Measurements from ENCODE around the gene LILRB5.
"Not testable (repeated sequence)": the region's sequence is repeated elsewhere in the genome, so short reads cannot be mapped to it uniquely, and the experiment has no call there.

Gene LILRB5

DNA sequence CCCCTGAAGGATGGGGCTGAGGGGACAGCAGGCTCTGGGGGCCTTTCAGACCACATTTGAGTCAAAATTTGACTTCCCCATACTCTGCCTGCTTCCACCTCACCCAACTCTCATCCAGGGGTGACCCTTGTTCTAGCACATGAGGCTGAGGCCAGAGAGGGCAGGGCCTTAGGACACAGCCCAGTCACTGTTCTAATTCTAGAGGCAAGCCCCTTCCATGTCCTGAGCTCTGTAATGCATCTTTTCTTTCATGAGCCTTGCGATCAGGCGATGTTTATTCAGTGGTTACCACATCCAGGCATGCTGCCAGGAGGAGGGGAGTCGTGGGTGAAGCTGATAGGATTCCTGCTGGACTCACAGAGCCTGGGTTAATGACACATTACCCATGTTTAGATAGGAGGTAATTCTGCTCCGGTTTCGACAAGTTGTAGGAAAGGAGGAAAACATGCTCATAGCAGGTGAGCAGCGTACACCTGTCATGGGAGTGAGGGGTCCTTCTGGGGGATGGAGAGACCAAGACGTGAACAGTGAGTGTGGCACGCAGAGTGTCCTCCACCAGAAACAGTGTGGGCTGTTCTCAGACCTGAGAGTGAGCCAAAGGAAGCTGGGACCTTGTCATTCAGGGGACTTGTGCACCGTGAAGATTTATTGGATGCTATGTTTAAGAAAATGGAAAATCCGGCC is 47.1 kb downstream of the LILRB5 start:
- H3K4me3 ChIP-seq (ENCODE audit: low read depth, low read length): no peak overlapping the region
- H2AFZ ChIP-seq (ENCODE audit: low read length, unreplicated experiment): no peak overlapping the region
- no peaks in the 10 kb centered on the region for H3K27me3 ChIP-seq (ENCODE audit: insufficient read depth, low read length)
- H3K4me1 ChIP-seq (ENCODE audit: control insufficient read depth, insufficient read depth, low read length, unreplicated experiment): peaks cover 31% of the 10 kb centered on the region
- H3K36me3 ChIP-seq (ENCODE audit: insufficient read depth, low read length): peaks cover 10% of the 10 kb centered on the region
- H3K27ac ChIP-seq (ENCODE audit: low read depth, low read length): peak overlapping the region; percentile 84
- H3K79me2 ChIP-seq (ENCODE audit: control insufficient read depth, insufficient read depth, low read length, unreplicated experiment): peaks cover 22% of the 10 kb centered on the region

DNA sequence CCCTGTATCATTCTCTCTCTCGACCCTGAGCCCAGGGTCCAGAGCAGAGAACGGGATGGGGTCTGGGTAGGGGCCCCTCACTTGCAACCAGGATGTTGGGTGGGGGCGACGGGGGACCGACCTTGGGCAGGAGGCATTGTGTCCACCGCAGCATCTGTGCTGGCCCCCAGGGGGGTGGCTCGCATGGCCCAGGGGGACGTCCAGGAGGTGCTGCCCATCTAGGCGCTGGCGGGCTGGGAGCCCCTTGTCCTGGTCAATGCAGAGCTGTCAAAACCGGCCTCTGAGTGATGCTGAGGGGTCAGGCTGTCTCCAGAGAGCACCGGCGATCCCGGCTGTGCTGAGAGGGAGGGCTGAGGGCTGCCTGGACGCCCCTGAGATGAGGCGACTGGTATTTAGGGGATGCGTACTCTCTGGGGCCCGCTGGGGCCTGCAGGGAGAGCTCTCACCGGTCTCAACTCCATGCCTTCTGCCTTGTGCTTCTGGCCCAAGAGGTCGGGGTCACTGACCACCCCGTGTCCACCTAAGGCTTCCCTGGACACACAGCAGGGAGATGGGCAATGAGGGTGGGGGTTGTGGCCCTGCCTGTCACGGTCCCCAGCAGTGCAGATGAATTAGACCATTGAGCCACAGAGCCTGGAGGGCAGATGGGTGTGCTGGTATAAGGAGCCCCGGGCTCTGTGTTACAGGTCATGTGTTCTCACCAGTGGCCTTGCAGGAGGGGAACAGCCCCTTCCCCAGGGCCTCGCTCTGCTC is 47.8 kb downstream of the LILRB5 start:
- peaks cover 17% of the 10 kb centered on the region for H3K36me3 ChIP-seq (ENCODE audit: insufficient read depth, low read length)
- H3K27me3 ChIP-seq (ENCODE audit: insufficient read depth, low read length): no peaks in the 10 kb centered on the region
- H3K4me1 ChIP-seq (ENCODE audit: control insufficient read depth, insufficient read depth, low read length, unreplicated experiment): peaks cover 36% of the 10 kb centered on the region
- peak overlapping the region; percentile 84 for H3K27ac ChIP-seq (ENCODE audit: low read depth, low read length)
- H3K4me3 ChIP-seq (ENCODE audit: low read depth, low read length): no peak overlapping the region
- H3K79me2 ChIP-seq (ENCODE audit: control insufficient read depth, insufficient read depth, low read length, unreplicated experiment): peaks cover 29% of the 10 kb centered on the region
- H2AFZ ChIP-seq (ENCODE audit: low read length, unreplicated experiment): no peak overlapping the region

DNA sequence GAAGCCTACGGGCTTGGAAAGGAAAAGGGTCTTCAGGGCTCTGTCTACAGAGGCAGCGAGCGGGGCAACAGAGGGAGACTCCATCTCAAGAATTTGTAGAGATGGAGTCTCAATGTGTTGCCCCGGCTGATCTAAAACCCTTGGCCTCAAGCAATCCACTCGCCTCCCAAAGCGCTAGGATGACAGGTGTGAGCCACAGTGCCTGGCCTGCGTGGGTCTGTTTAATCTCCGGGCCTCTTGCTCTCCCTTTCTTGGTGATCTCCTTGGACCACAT is 48.4 kb downstream of the LILRB5 start:
- H3K27ac ChIP-seq (ENCODE audit: low read depth, low read length): peak overlapping the region; percentile 84
- no peak overlapping the region for H3K4me3 ChIP-seq (ENCODE audit: low read depth, low read length)
- no peak overlapping the region for H2AFZ ChIP-seq (ENCODE audit: low read length, unreplicated experiment)
- peaks cover 17% of the 10 kb centered on the region for H3K36me3 ChIP-seq (ENCODE audit: insufficient read depth, low read length)
- H3K27me3 ChIP-seq (ENCODE audit: insufficient read depth, low read length): no peaks in the 10 kb centered on the region
- peaks cover 34% of the 10 kb centered on the region for H3K79me2 ChIP-seq (ENCODE audit: control insufficient read depth, insufficient read depth, low read length, unreplicated experiment)
- H3K4me1 ChIP-seq (ENCODE audit: control insufficient read depth, insufficient read depth, low read length, unreplicated experiment): peaks cover 39% of the 10 kb centered on the region

DNA sequence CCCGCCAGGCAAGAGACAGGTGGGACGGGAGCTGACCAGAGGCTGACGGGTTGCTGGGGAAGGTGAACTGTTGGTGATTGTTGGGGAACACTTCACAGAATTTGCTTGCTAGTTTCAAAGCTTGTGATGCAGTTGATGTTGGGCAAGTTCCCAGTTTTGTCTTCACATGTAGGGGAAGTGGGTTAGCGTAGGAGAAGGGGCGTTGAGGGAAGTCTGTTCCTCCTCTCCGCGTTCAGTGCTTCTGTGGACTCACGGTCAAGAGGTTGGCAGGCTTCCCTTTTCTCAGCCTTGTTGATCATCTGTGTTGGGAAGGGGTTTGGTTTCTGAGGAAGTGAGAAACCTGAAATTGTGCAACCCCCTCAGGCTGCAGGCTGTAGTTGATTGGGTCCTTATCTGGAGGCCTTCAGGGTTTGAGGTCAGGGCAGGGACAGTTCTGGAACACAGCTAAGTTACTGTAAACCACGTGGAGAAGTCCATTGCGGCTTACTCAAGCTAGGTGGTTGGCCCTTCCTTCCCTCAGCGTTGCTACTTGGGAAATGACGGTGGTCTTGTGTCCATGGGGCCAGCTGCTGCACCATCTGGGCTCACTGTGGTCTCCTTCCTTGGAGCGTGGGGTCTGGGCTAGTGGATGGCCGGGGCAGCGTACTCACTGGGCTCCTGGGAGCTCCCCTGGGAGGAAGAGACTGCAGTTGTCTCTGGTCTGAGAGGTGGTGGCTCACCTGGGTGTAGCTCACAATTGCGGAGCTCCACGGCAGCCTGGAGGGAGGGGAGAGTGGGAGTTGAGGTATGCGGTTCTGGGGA is 48.9 kb downstream of the LILRB5 start:
- Histone ChIP-seq H2AFZ (ENCODE audit: low read length, unreplicated experiment) (no peak overlapping the region), H3K27me3 (ENCODE audit: insufficient read depth, low read length) (no peaks in the 10 kb centered on the region), H3K27ac (ENCODE audit: low read depth, low read length) (peak overlapping the region; percentile 84), H3K36me3 (ENCODE audit: insufficient read depth, low read length) (peaks cover 19% of the 10 kb centered on the region), H3K79me2 (ENCODE audit: control insufficient read depth, insufficient read depth, low read length, unreplicated experiment) (peaks cover 40% of the 10 kb centered on the region), H3K4me3 (ENCODE audit: low read depth, low read length) (no peak overlapping the region), H3K4me1 (ENCODE audit: control insufficient read depth, insufficient read depth, low read length, unreplicated experiment) (peaks cover 42% of the 10 kb centered on the region)

DNA sequence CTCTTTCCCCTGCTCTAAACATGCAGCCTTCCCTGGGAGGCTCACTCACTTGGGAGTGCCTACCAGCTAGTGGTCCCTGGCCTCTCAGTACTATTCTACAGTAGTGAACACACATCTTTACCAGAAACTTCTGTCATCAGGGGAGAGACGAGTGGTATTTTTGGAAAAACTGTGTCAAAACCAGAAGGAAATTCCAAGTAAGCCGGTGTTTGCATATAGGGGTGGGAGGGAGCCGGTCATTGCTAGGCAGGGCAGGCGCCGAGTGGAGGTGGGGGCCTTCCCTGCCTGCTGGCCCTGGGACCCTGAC is 49.4 kb downstream of the LILRB5 start:
- Histone ChIP-seq H3K36me3 (ENCODE audit: insufficient read depth, low read length) (peaks cover 24% of the 10 kb centered on the region), H3K4me3 (ENCODE audit: low read depth, low read length) (no peak overlapping the region), H3K27me3 (ENCODE audit: insufficient read depth, low read length) (no peaks in the 10 kb centered on the region), H3K27ac (ENCODE audit: low read depth, low read length) (peak overlapping the region; percentile 84), H3K4me1 (ENCODE audit: control insufficient read depth, insufficient read depth, low read length, unreplicated experiment) (peaks cover 48% of the 10 kb centered on the region), H3K79me2 (ENCODE audit: control insufficient read depth, insufficient read depth, low read length, unreplicated experiment) (peaks cover 45% of the 10 kb centered on the region), H2AFZ (ENCODE audit: low read length, unreplicated experiment) (no peak overlapping the region)

DNA sequence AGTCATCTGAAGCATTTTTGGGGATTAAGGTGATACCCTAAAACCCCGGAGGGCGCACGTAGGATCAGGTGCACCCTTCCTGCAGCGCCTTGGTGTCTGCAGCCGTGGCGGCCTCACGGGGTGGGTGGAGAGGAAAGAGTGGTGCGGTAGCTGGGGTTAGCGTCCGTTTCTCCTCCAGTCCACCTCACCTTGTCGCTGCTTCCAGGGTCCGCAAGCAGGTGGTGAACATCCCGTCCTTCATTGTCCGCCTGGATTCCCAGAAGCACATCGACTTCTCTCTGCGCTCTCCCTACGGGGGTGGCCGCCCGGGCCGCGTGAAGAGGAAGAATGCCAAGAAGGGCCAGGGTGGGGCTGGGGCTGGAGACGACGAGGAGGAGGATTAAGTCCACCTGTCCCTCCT is 49.9 kb downstream of the LILRB5 start:
- not testable (repeated sequence) for H2AFZ ChIP-seq (ENCODE audit: low read length, unreplicated experiment); H3K27me3 ChIP-seq (ENCODE audit: insufficient read depth, low read length); H3K27ac ChIP-seq (ENCODE audit: low read depth, low read length); H3K4me3 ChIP-seq (ENCODE audit: low read depth, low read length)
- Histone ChIP-seq H3K4me1 (ENCODE audit: control insufficient read depth, insufficient read depth, low read length, unreplicated experiment) (peaks cover 52% of the 10 kb centered on the region), H3K36me3 (ENCODE audit: insufficient read depth, low read length) (peaks cover 29% of the 10 kb centered on the region), H3K79me2 (ENCODE audit: control insufficient read depth, insufficient read depth, low read length, unreplicated experiment) (peaks cover 50% of the 10 kb centered on the region)

DNA sequence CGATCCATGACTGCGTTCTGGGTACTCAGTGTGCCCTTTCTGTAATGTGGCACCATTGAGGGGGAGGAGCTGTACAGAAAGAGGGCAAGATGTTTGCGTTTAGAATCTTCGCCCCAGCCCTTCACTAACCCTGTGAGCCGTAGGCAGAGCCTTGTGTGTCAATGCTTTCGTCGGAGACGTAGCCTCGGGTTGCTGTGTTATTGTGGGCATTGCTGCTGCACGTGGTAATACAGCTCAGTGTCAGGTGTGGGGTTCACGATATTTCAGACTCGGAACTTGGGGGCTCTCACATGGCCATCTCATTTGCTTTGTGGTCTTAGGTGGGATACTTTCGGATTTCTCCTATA is 50.3 kb downstream of the LILRB5 start:
- Histone ChIP-seq H3K4me1 (ENCODE audit: control insufficient read depth, insufficient read depth, low read length, unreplicated experiment) (peaks cover 56% of the 10 kb centered on the region), H3K27me3 (ENCODE audit: insufficient read depth, low read length) (no peaks in the 10 kb centered on the region), H3K4me3 (ENCODE audit: low read depth, low read length) (no peak overlapping the region), H3K36me3 (ENCODE audit: insufficient read depth, low read length) (peaks cover 32% of the 10 kb centered on the region), H2AFZ (ENCODE audit: low read length, unreplicated experiment) (no peak overlapping the region), H3K27ac (ENCODE audit: low read depth, low read length) (no peak overlapping the region), H3K79me2 (ENCODE audit: control insufficient read depth, insufficient read depth, low read length, unreplicated experiment) (peaks cover 54% of the 10 kb centered on the region)

DNA sequence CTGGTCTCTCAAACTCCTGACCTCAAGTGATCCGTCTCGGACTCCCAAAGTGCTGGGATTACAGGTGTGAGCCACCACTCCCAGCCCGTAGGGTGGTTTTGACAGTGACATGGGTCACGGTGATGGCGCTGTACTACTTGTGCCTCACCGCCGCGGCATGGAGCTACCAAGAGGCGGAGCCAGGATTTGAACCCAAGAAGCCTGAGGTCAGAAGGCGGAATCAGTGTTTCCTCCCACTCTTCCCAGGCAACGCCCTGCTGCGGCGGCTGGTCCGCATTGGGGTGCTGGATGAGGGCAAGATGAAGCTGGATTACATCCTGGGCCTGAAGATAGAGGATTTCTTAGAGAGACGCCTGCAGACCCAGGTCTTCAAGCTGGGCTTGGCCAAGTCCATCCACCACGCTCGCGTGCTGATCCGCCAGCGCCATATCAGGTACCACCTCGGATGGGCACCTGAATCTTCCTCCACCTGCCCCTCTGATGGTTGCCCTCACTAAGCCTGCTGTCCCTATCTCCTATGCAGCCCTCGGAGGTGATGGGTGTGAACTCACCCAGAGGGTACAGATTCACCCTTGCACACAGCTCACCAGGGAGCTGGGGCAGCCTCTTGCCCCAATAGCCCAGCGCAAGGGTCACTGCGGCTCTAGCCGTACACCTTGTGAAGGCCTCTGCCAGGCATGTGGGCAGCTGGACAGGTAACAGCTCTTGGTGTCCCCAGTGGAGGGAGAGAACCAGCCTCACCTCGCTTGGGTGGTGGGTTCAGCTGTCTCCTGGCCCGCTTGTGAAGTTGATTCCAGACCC is 50.8 kb downstream of the LILRB5 start:
- no peak overlapping the region for H3K4me3 ChIP-seq (ENCODE audit: low read depth, low read length)
- H2AFZ ChIP-seq (ENCODE audit: low read length, unreplicated experiment): no peak overlapping the region
- no peak overlapping the region for H3K27ac ChIP-seq (ENCODE audit: low read depth, low read length)
- no peaks in the 10 kb centered on the region for H3K27me3 ChIP-seq (ENCODE audit: insufficient read depth, low read length)
- H3K36me3 ChIP-seq (ENCODE audit: insufficient read depth, low read length): peaks cover 37% of the 10 kb centered on the region
- H3K79me2 ChIP-seq (ENCODE audit: control insufficient read depth, insufficient read depth, low read length, unreplicated experiment): peaks cover 59% of the 10 kb centered on the region
- H3K4me1 ChIP-seq (ENCODE audit: control insufficient read depth, insufficient read depth, low read length, unreplicated experiment): peaks cover 58% of the 10 kb centered on the region

DNA sequence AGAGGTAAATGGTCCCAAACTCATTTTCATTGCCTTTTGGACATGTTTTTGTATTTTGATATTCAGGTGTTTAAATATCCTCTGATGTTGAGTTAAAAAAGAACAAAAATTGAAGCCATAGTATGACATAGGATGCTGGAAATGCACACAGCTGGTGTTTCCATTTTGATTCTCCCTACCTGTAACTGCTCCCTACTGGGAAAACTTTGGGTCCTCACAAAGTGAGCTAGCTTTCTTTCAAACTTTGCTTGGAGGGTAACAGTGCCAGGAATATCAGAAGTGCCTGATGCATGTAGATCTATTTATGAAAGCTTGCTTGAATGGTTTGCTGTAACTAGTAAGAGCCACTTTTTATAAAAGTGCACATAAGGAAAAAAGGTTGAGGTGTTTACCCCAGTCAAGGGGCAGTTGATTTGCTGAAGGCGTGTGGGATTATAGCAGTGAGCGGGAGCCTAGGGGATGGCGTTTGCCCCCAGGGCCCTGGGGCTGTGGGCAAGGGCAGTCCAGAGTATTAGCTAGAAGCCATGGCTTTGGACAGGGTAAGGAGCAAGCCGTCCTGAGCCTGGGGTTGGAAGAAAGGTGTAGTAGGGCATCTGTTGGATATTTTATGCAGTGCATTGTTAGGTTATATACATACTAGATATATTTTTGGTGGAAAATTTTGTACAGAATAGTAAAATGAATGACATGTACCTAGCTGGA is 52.2 kb downstream of the LILRB5 start:
- Histone ChIP-seq H2AFZ (ENCODE audit: low read length, unreplicated experiment) (no peak overlapping the region), H3K36me3 (ENCODE audit: insufficient read depth, low read length) (peaks cover 39% of the 10 kb centered on the region), H3K27me3 (ENCODE audit: insufficient read depth, low read length) (no peaks in the 10 kb centered on the region), H3K27ac (ENCODE audit: low read depth, low read length) (no peak overlapping the region), H3K79me2 (ENCODE audit: control insufficient read depth, insufficient read depth, low read length, unreplicated experiment) (peaks cover 62% of the 10 kb centered on the region), H3K4me3 (ENCODE audit: low read depth, low read length) (no peak overlapping the region), H3K4me1 (ENCODE audit: control insufficient read depth, insufficient read depth, low read length, unreplicated experiment) (peaks cover 53% of the 10 kb centered on the region)

DNA sequence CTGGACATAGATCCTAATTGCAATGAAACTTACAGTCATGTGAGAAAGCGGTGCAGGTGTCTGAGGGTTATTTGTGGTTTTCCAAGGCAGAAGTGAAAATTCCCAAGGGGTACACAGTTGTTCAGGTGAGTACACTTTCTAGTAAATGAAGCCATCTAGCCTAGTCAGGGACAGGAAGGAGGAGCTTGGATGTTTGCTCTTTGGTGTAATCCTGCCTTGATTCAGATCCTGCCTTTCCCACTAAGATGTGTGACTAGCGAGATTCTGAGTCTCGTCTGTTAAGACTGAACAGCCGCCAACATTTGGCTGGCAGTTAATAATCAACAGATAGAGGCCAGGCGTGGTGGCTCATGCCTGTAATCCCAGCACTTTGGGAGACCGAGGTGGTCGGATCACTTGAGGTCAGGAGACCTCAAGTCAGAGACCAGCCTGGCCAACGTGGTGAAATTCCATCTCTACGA is 53.9 kb downstream of the LILRB5 start:
- Histone ChIP-seq H3K27ac (ENCODE audit: low read depth, low read length) (no peak overlapping the region), H3K79me2 (ENCODE audit: control insufficient read depth, insufficient read depth, low read length, unreplicated experiment) (peaks cover 62% of the 10 kb centered on the region), H2AFZ (ENCODE audit: low read length, unreplicated experiment) (no peak overlapping the region), H3K36me3 (ENCODE audit: insufficient read depth, low read length) (peaks cover 39% of the 10 kb centered on the region), H3K4me3 (ENCODE audit: low read depth, low read length) (peak overlapping the region; percentile 93), H3K4me1 (ENCODE audit: control insufficient read depth, insufficient read depth, low read length, unreplicated experiment) (peaks cover 37% of the 10 kb centered on the region), H3K27me3 (ENCODE audit: insufficient read depth, low read length) (no peaks in the 10 kb centered on the region)

Data from ACC112 (cell line).